ENCODE data around the gene DHX32. TPM values are rescaled to one million over a fixed set of nuclear protein-coding genes. Genes with fewer than 3 reads are reported as not detected.
A peak's percentile ranks its signal among the peaks of the same experiment; 100 is the strongest.

Gene DHX32
- total and polyA plus RNA-seq, 2 donors from 2014 or later, result 20.0 to 33.2 TPM

GRCh38 chr10:125828311-125828710 lies 52.8 kb downstream of the DHX32 start:
- Histone ChIP-seq H3K36me3 (ENCODE audit: control insufficient read depth in 2 of 3, insufficient read depth in 3 of 3, low read length in 3 of 3) (peaks cover 10 to 38% (median 34%) of the 10 kb centered on the region in 3 donors), H3K9ac (ENCODE audit: low read length in 3 of 3) (no peak overlapping the region), H3K4me1 (ENCODE audit: control insufficient read depth in 2 of 3, insufficient read depth in 2 of 3, low read depth in 1 of 3, low read length in 3 of 3) (peaks cover 0 to 10% (median 9%) of the 10 kb centered on the region in 3 donors), H3K27ac (ENCODE audit: low read depth in 2 of 2, low read length in 2 of 2) (no peak overlapping the region), H3K4me3 (ENCODE audit: low read length in 3 of 3) (no peak overlapping the region), H3K27me3 (ENCODE audit: control insufficient read depth, insufficient read depth, low read length) (no peaks in the 10 kb centered on the region), H3K9me3 (ENCODE audit: control insufficient read depth in 2 of 3, insufficient read depth in 1 of 3, low read length in 3 of 3) (no peaks in the 10 kb centered on the region)
- no peak for TF ChIP-seq CTCF (IDR thresholded peaks at IDR 0.05; ENCODE audit: borderline replicate concordance, extremely low read depth, insufficient read depth)
- DNase-seq, result no peak
- intact Hi-C loops (cut with DNase I), result no loop called here
- no peak for FAIRE-seq

GRCh38 chr10:125827133-125827532 lies 54.0 kb downstream of the DHX32 start:
- H3K36me3 ChIP-seq (ENCODE audit: control insufficient read depth in 2 of 3, insufficient read depth in 3 of 3, low read length in 3 of 3), result peaks cover 9 to 33% (median 27%) of the 10 kb centered on the region in 3 donors
- intact Hi-C loops (cut with DNase I), result no loop called here
- no peak overlapping the region for H3K4me3 ChIP-seq (ENCODE audit: low read length in 3 of 3)
- H3K27me3 ChIP-seq (ENCODE audit: control insufficient read depth, insufficient read depth, low read length), result no peaks in the 10 kb centered on the region
- H3K9me3 ChIP-seq (ENCODE audit: control insufficient read depth in 2 of 3, insufficient read depth in 1 of 3, low read length in 3 of 3), result no peaks in the 10 kb centered on the region
- no peak for TF ChIP-seq CTCF (IDR thresholded peaks at IDR 0.05; ENCODE audit: borderline replicate concordance, extremely low read depth, insufficient read depth)
- no peak for FAIRE-seq
- no peak overlapping the region for H3K9ac ChIP-seq (ENCODE audit: low read length in 3 of 3)
- no peak overlapping the region for H3K27ac ChIP-seq (ENCODE audit: low read depth in 2 of 2, low read length in 2 of 2)
- peaks cover 0 to 10% (median 9%) of the 10 kb centered on the region in 3 donors for H3K4me1 ChIP-seq (ENCODE audit: control insufficient read depth in 2 of 3, insufficient read depth in 2 of 3, low read depth in 1 of 3, low read length in 3 of 3)
- no peak for DNase-seq

- peak overlapping the region in 1 of 3 donors; percentile 90 for H3K9ac ChIP-seq (ENCODE audit: low read length in 3 of 3)
- no peak overlapping the region for H3K27ac ChIP-seq (ENCODE audit: low read depth in 2 of 2, low read length in 2 of 2)
- no peaks in the 10 kb centered on the region for H3K9me3 ChIP-seq (ENCODE audit: control insufficient read depth in 2 of 3, insufficient read depth in 1 of 3, low read length in 3 of 3)
- FAIRE-seq, result no peak
- H3K4me1 ChIP-seq (ENCODE audit: control insufficient read depth in 2 of 3, insufficient read depth in 2 of 3, low read depth in 1 of 3, low read length in 3 of 3), result peaks cover 0 to 18% (median 15%) of the 10 kb centered on the region in 3 donors
- no peak for TF ChIP-seq CTCF (IDR thresholded peaks at IDR 0.05; ENCODE audit: borderline replicate concordance, extremely low read depth, insufficient read depth)
- H3K36me3 ChIP-seq (ENCODE audit: control insufficient read depth in 2 of 3, insufficient read depth in 3 of 3, low read length in 3 of 3), result peaks cover 9 to 18% (median 15%) of the 10 kb centered on the region in 3 donors
- H3K27me3 ChIP-seq (ENCODE audit: control insufficient read depth, insufficient read depth, low read length), result no peaks in the 10 kb centered on the region
- no peak for DNase-seq
- peak overlapping the region in 2 of 3 donors; percentile 13 to 99 for H3K4me3 ChIP-seq (ENCODE audit: low read length in 3 of 3)
- intact Hi-C loops (cut with DNase I), result no loop called here
These were observed 56.4 kb downstream of the DHX32 start for GRCh38 chr10:125824736-125825135.

Measured in kidney (tissue), 14 donors.